SKM-1 treated with dmso at 0.1 percent for 144 hours (cell line): ENCODE data around the gene TNFAIP8L2.
A peak's percentile ranks its signal among the peaks of the same experiment; 100 is the strongest.

Experiments used
- DNase-seq: peaks from one replicate; lab custom pipeline; 2025; ENCODE audit not compliant: unreplicated experiment; lab: John Stamatoyannopoulos, UW

Gene TNFAIP8L2

GRCh38 chr1:151145304-151146071 lies 11.0 kb upstream of the TNFAIP8L2 start:
- DNase-seq, result no peak

GRCh38 chr1:151146072-151146411 lies 10.4 kb upstream of the TNFAIP8L2 start:
- no peak for DNase-seq

GRCh38 chr1:151146412-151147131 lies 9.9 kb upstream of the TNFAIP8L2 start, which contains the start of gene SEMA6C:
Gene SEMA6C (minus strand): TSS chr1:151146631. CDS start chr1:151142621, 4,010 bp downstream.
- DNase-seq, result peak; percentile 96

- DNase-seq, result no peak
These were observed 9.3 kb upstream of the TNFAIP8L2 start for GRCh38 chr1:151147132-151147503.

- DNase-seq, result no peak
These were observed 8.8 kb upstream of the TNFAIP8L2 start for GRCh38 chr1:151147665-151148064.

- peak; percentile 97 for DNase-seq
These were observed 650 bp downstream of the TNFAIP8L2 start for GRCh38 chr1:151157067-151157531.

GRCh38 chr1:151158326-151158725 lies 1.9 kb downstream of the TNFAIP8L2 start:
- DNase-seq, result peak; percentile 41

- peak; percentile 53 for DNase-seq
These were observed 2.4 kb downstream of the TNFAIP8L2 start for GRCh38 chr1:151158751-151159251.

- no peak for DNase-seq
These were observed 2.9 kb downstream of the TNFAIP8L2 start for GRCh38 chr1:151159373-151159772.

GRCh38 chr1:151164732-151165280 lies 8.4 kb downstream of the TNFAIP8L2 start:
- DNase-seq, result no peak

GRCh38 chr1:151165281-151165737 lies 8.9 kb downstream of the TNFAIP8L2 start:
- DNase-seq, result no peak

GRCh38 chr1:151165738-151166504 lies 9.5 kb downstream of the TNFAIP8L2 start, which contains the start of the genes LYSMD1 and SCNM1:
Gene LYSMD1 (minus strand): TSS chr1:151165902. CDS start chr1:151165258, 644 bp downstream.
Gene SCNM1 (plus strand): TSS chr1:151166144. CDS start chr1:151166153, 9 bp downstream.
- peak; percentile 100 for DNase-seq

- DNase-seq, result no peak
These were observed 10.1 kb downstream of the TNFAIP8L2 start for GRCh38 chr1:151166505-151166956.

- no peak for DNase-seq
These were observed 10.7 kb downstream of the TNFAIP8L2 start for GRCh38 chr1:151167116-151167515.

GRCh38 chr1:151171190-151171589 lies 14.7 kb downstream of the TNFAIP8L2 start:
- DNase-seq, result no peak

GRCh38 chr1:151175041-151175741 lies 18.7 kb downstream of the TNFAIP8L2 start:
- DNase-seq, result no peak

- peak; percentile 56 for DNase-seq
These were observed 19.4 kb downstream of the TNFAIP8L2 start, which contains the start of gene TMOD4 for GRCh38 chr1:151175863-151176262. Gene TMOD4 (minus strand): TSS chr1:151175981. CDS start chr1:151174875, 1,106 bp downstream.

GRCh38 chr1:151176514-151177045 lies 20.1 kb downstream of the TNFAIP8L2 start:
- no peak for DNase-seq

GRCh38 chr1:151184211-151184610 lies 27.8 kb downstream of the TNFAIP8L2 start:
- DNase-seq, result no peak

GRCh38 chr1:151187205-151187604 lies 30.8 kb downstream of the TNFAIP8L2 start:
- no peak for DNase-seq
